ENCODE data around the gene COMMD7.

Gene COMMD7

GRCh38 chr20:32751702-32752457, 8.6 kb upstream of the COMMD7 start:
- POLR2A ChIA-PET (ENCODE audit: low non-redundant PET), result no interaction called here
- no peak overlapping the region for H3K27ac ChIP-seq
- no peak for TF ChIP-seq CTCF (conservative IDR thresholded peaks at IDR 0.05; ENCODE audit: low read depth)
- CTCF ChIA-PET, result no interaction called here
- no peak for DNase-seq (ENCODE audit: low spot score)

- ChIA-PET CTCF (no interaction called here), POLR2A (ENCODE audit: low non-redundant PET) (no interaction called here)
- no peak overlapping the region for H3K27ac ChIP-seq
- TF ChIP-seq CTCF (conservative IDR thresholded peaks at IDR 0.05; ENCODE audit: low read depth), result no peak
- DNase-seq (ENCODE audit: low spot score), result no peak
Observed at GRCh38 chr20:32751293-32751692, 8.0 kb upstream of the COMMD7 start.

- POLR2A ChIA-PET (ENCODE audit: low non-redundant PET), result no interaction called here
- H3K27ac ChIP-seq, result no peak overlapping the region
- DNase-seq (ENCODE audit: low spot score), result no peak
- TF ChIP-seq CTCF (conservative IDR thresholded peaks at IDR 0.05; ENCODE audit: low read depth), result no peak
- CTCF ChIA-PET, result no interaction called here
Observed at GRCh38 chr20:32749914-32750637, 6.8 kb upstream of the COMMD7 start.

- peak overlapping the region; percentile 8 for H3K27ac ChIP-seq
- ChIA-PET CTCF (interaction anchor here (0.6 to 2.1 kb wide), 6 partner anchors 20 to 335 kb away, joined by 3 to 14 read pairs (median 4); partner anchors contain the start of genes C20orf203 and DNMT3B), POLR2A (ENCODE audit: low non-redundant PET) (no interaction called here)
- TF ChIP-seq CTCF (conservative IDR thresholded peaks at IDR 0.05; ENCODE audit: low read depth), result no peak
- no peak for DNase-seq (ENCODE audit: low spot score)
Observed at GRCh38 chr20:32742322-32743236, 688 bp downstream of the COMMD7 start.

- DNase-seq (ENCODE audit: low spot score), result no peak
- H3K27ac ChIP-seq, result no peak overlapping the region
- ChIA-PET POLR2A (ENCODE audit: low non-redundant PET) (no interaction called here), CTCF (interaction anchor here (0.6 kb wide), 1 partner anchor 25 kb away, joined by 3 read pairs; no protein-coding TSS in a partner anchor)
- TF ChIP-seq CTCF (conservative IDR thresholded peaks at IDR 0.05; ENCODE audit: low read depth), result no peak
Observed at GRCh38 chr20:32741151-32741550, 2.1 kb downstream of the COMMD7 start.
